ENCODE results near the gene CRHR2.

- TF ChIP-seq CTCF (IDR thresholded peaks at IDR 0.05; ENCODE audit: low read length) (no peak), EZH2 (optimal IDR thresholded peaks at IDR 0.05; ENCODE audit: low read depth, low read length) (no peak), EZH2phosphoT487 (IDR thresholded peaks at IDR 0.05; ENCODE audit: low read length) (no peak)
These were observed 19.8 kb downstream of the CRHR2 start for GRCh38 chr7:30662431-30662939.
